Brain microvascular endothelial cell (primary cell): Measurements from ENCODE around the gene HHLA2.

Experiments
- DNase-seq: peaks from one replicate; pipeline ENCODE4 v3.0.0-alpha.2; 2020
- H3K27ac ChIP-seq: fragments of 250-450 bp; sonication (Bioruptor Pico); 2 replicates; pipeline ENCODE4 v1.5.1; 2020; ENCODE audit warnings: mild to moderate bottlenecking, moderate library complexity
- H3K27me3 ChIP-seq: fragments of 250-450 bp; sonication (Bioruptor Pico); replicated peaks from 2 replicates; pipeline ENCODE4 v1.5.1; 2020; ENCODE audit warnings: mild to moderate bottlenecking
- H3K36me3 ChIP-seq: fragments of 250-450 bp; sonication (Bioruptor Pico); replicated peaks from 2 replicates; pipeline ENCODE4 v1.5.1; 2020; ENCODE audit warnings: mild to moderate bottlenecking
- H3K4me3 ChIP-seq: 2 replicates; pipeline ENCODE4 v1.5.1; 2011; ENCODE audit warnings: low read depth, mild to moderate bottlenecking, control low read depth, low read length, moderate library complexity
- CTCF ChIP-seq: IDR thresholded peaks from 2 replicates; pipeline ENCODE4 v1.5.1; 2011; ENCODE audit warnings: low read depth, mild to moderate bottlenecking, moderate library complexity, low read length, control low read depth, inconsistent platforms; ENCODE audit errors: missing control alignments
- in situ Hi-C: cut with HindIII; loops from 2 replicates; pipeline ENCODE4 v1.10.0; 2017; ENCODE audit warnings: low sequenced_read_pairs, low pct_ligation_motif_present

Gene HHLA2

GRCh38 chr3:108329947-108330346 lies 33.6 kb downstream of the HHLA2 start:
- H3K27ac ChIP-seq, result no peak overlapping the region
- DNase-seq, result no peak
- H3K4me3 ChIP-seq, result no peak overlapping the region
- in situ Hi-C loops, result no loop called here
- no peak for TF ChIP-seq CTCF
- H3K27me3 ChIP-seq, result no peaks in the 10 kb centered on the region
- no peaks in the 10 kb centered on the region for H3K36me3 ChIP-seq

- Histone ChIP-seq H3K27ac (no peak overlapping the region), H3K4me3 (no peak overlapping the region), H3K27me3 (no peaks in the 10 kb centered on the region), H3K36me3 (no peaks in the 10 kb centered on the region)
- TF ChIP-seq CTCF, result no peak
- in situ Hi-C loops, result no loop called here
- DNase-seq, result no peak
These were observed 35.4 kb downstream of the HHLA2 start for GRCh38 chr3:108331792-108332191.

GRCh38 chr3:108333961-108334360 lies 37.6 kb downstream of the HHLA2 start:
- H3K27ac ChIP-seq, result no peak overlapping the region
- no peak for TF ChIP-seq CTCF

GRCh38 chr3:108334701-108335100 lies 38.4 kb downstream of the HHLA2 start:
- H3K4me3 ChIP-seq, result no peak overlapping the region
- TF ChIP-seq CTCF, result no peak
- H3K27me3 ChIP-seq, result no peaks in the 10 kb centered on the region
- H3K27ac ChIP-seq, result no peak overlapping the region
- in situ Hi-C loops, result no loop called here
- no peaks in the 10 kb centered on the region for H3K36me3 ChIP-seq
- DNase-seq, result no peak

More at GRCh38 chr3:108333961-108334360, 37.6 kb downstream of the HHLA2 start:
- no peaks in the 10 kb centered on the region for H3K27me3 ChIP-seq
- H3K36me3 ChIP-seq, result no peaks in the 10 kb centered on the region
- no peak for DNase-seq
- H3K4me3 ChIP-seq, result no peak overlapping the region
- in situ Hi-C loops, result no loop called here

GRCh38 chr3:108338901-108339545 lies 42.7 kb downstream of the HHLA2 start:
- no peak overlapping the region for H3K4me3 ChIP-seq
- no peaks in the 10 kb centered on the region for H3K27me3 ChIP-seq
- no peak overlapping the region for H3K27ac ChIP-seq
- no peaks in the 10 kb centered on the region for H3K36me3 ChIP-seq
- DNase-seq, result no peak
- no peak for TF ChIP-seq CTCF
- in situ Hi-C loops, result no loop called here

- Histone ChIP-seq H3K36me3 (no peaks in the 10 kb centered on the region), H3K4me3 (no peak overlapping the region), H3K27ac (no peak overlapping the region), H3K27me3 (no peaks in the 10 kb centered on the region)
- DNase-seq, result no peak
- TF ChIP-seq CTCF, result no peak
- in situ Hi-C loops, result no loop called here
These were observed 45.6 kb downstream of the HHLA2 start for GRCh38 chr3:108341911-108342310.
